ENCODE measurements around the gene SPOCK1. TPM values are rescaled to one million over a fixed set of nuclear protein-coding genes. Genes with fewer than 3 reads are reported as not detected.

The SPOCK1 gene
- total and polyA plus RNA-seq, 2 experiments from 2014 or later: 8.2 to 10.5 TPM

DNA sequence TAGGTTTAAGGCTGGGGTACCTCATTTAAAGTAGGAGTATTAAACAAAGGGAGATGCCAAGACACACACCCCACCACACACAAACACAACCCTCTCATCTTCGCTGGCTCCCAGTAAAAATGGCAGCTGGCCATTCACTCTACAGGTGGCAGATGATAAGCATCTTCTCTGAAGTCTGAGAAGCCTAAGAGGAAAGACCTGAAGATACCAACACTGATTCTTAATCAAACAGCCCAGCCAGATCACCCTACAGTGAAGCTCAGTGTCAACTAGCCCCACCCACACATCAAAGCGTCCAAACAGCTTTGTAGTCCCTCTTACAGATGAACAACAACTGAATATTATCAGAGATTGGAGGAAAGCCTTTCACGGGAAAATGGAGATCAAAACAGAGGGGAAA is 59.5 kb downstream of the SPOCK1 start (continued):
- TF ChIP-seq, protein P1, sequence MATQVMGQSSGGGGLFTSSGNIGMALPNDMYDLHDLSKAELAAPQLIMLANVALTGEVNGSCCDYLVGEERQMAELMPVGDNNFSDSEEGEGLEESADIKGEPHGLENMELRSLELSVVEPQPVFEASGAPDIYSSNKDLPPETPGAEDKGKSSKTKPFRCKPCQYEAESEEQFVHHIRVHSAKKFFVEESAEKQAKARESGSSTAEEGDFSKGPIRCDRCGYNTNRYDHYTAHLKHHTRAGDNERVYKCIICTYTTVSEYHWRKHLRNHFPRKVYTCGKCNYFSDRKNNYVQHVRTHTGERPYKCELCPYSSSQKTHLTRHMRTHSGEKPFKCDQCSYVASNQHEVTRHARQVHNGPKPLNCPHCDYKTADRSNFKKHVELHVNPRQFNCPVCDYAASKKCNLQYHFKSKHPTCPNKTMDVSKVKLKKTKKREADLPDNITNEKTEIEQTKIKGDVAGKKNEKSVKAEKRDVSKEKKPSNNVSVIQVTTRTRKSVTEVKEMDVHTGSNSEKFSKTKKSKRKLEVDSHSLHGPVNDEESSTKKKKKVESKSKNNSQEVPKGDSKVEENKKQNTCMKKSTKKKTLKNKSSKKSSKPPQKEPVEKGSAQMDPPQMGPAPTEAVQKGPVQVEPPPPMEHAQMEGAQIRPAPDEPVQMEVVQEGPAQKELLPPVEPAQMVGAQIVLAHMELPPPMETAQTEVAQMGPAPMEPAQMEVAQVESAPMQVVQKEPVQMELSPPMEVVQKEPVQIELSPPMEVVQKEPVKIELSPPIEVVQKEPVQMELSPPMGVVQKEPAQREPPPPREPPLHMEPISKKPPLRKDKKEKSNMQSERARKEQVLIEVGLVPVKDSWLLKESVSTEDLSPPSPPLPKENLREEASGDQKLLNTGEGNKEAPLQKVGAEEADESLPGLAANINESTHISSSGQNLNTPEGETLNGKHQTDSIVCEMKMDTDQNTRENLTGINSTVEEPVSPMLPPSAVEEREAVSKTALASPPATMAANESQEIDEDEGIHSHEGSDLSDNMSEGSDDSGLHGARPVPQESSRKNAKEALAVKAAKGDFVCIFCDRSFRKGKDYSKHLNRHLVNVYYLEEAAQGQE (IDR thresholded peaks at IDR 0.05; ENCODE audit: unreplicated experiment): no peak
- TF ChIP-seq STAT1 (IDR thresholded peaks at IDR 0.05; ENCODE audit: unreplicated experiment) (no peak), CREB1 (CRISPR knock-in tag; IDR thresholded peaks at IDR 0.05; ENCODE audit: low read depth) (no peak), EZH2phosphoT487 (IDR thresholded peaks at IDR 0.05; ENCODE audit: unreplicated experiment) (no peak)

DNA sequence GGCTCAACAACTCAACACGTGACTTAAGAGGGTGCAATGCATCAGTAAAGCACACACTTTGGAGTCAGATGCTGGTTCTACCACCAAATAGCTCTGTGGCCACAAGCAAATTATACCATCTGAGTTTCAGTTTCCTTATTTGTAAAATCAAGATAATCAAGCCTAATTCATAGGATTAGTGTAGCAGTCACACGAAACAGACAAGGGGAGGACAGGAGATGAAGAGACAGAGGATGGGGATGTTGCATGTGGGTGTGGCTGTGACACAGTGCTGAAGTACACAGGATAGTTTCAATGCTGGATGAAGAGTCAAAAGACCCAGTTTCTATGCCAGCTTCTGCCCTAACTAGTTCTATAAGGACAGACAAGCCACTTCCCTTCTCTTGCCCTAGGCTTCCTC is 60.2 kb downstream of the SPOCK1 start:
- no peak for ATAC-seq
- H3K9me2 ChIP-seq (ENCODE audit: insufficient read depth): 0 out of 2 replicates have a peak, but pooled peaks cover 6% of the 10 kb centered on the region
- no peaks in the 10 kb centered on the region for H3K27me3 ChIP-seq (ENCODE audit: insufficient read depth)
- Mint-ChIP-seq H3K36me3 (ENCODE audit: low read depth) (no peaks in the 10 kb centered on the region), H3K27ac (no peak overlapping the region), H3K4me1 (no peaks in the 10 kb centered on the region), H3K27me3 (ENCODE audit: insufficient read depth, low read depth, poor library complexity) (no peaks in the 10 kb centered on the region), H3K4me3 (no peak overlapping the region), H3K9me3 (no peaks in the 10 kb centered on the region; the same call in 2 of the 3 replicates)
- DNase-seq (ENCODE audit: low spot score): no peak
- no peaks in the 10 kb centered on the region for H3K36me3 ChIP-seq (ENCODE audit: insufficient read depth)
- H3F3A ChIP-seq (replicated peaks; ENCODE audit: low read depth): no peaks in the 10 kb centered on the region
- no peaks in the 10 kb centered on the region for H3K4me1 ChIP-seq (ENCODE audit: insufficient read depth)
- no peak overlapping the region for H3K4me3 ChIP-seq
- 0 out of 2 replicates have a peak, but pooled peaks cover 4% of the 10 kb centered on the region for H4K20me1 ChIP-seq (replicated peaks; ENCODE audit: insufficient read depth)
- no peak overlapping the region for H3K27ac ChIP-seq (ENCODE audit: low read depth)
- no peak overlapping the region for H3K4me2 ChIP-seq
- no peaks in the 10 kb centered on the region for H3K79me2 ChIP-seq (replicated peaks; ENCODE audit: insufficient read depth)
- H2AFZ ChIP-seq: no peak overlapping the region
- TF ChIP-seq EZH2phosphoT487 (IDR thresholded peaks at IDR 0.05; ENCODE audit: unreplicated experiment) (no peak), EZH2 (IDR thresholded peaks at IDR 0.05; ENCODE audit: low read depth, unreplicated experiment) (no peak), ZNF331 (CRISPR knock-in tag; IDR thresholded peaks at IDR 0.05; ENCODE audit: low read depth) (no peak), JUNB (IDR thresholded peaks at IDR 0.05; ENCODE audit: unreplicated experiment) (no peak), NANOG (IDR thresholded peaks at IDR 0.05; ENCODE audit: borderline replicate concordance) (no peak)
- TF ChIP-seq, protein P1 (IDR thresholded peaks at IDR 0.05; ENCODE audit: unreplicated experiment): no peak
- TF ChIP-seq, protein P2, sequence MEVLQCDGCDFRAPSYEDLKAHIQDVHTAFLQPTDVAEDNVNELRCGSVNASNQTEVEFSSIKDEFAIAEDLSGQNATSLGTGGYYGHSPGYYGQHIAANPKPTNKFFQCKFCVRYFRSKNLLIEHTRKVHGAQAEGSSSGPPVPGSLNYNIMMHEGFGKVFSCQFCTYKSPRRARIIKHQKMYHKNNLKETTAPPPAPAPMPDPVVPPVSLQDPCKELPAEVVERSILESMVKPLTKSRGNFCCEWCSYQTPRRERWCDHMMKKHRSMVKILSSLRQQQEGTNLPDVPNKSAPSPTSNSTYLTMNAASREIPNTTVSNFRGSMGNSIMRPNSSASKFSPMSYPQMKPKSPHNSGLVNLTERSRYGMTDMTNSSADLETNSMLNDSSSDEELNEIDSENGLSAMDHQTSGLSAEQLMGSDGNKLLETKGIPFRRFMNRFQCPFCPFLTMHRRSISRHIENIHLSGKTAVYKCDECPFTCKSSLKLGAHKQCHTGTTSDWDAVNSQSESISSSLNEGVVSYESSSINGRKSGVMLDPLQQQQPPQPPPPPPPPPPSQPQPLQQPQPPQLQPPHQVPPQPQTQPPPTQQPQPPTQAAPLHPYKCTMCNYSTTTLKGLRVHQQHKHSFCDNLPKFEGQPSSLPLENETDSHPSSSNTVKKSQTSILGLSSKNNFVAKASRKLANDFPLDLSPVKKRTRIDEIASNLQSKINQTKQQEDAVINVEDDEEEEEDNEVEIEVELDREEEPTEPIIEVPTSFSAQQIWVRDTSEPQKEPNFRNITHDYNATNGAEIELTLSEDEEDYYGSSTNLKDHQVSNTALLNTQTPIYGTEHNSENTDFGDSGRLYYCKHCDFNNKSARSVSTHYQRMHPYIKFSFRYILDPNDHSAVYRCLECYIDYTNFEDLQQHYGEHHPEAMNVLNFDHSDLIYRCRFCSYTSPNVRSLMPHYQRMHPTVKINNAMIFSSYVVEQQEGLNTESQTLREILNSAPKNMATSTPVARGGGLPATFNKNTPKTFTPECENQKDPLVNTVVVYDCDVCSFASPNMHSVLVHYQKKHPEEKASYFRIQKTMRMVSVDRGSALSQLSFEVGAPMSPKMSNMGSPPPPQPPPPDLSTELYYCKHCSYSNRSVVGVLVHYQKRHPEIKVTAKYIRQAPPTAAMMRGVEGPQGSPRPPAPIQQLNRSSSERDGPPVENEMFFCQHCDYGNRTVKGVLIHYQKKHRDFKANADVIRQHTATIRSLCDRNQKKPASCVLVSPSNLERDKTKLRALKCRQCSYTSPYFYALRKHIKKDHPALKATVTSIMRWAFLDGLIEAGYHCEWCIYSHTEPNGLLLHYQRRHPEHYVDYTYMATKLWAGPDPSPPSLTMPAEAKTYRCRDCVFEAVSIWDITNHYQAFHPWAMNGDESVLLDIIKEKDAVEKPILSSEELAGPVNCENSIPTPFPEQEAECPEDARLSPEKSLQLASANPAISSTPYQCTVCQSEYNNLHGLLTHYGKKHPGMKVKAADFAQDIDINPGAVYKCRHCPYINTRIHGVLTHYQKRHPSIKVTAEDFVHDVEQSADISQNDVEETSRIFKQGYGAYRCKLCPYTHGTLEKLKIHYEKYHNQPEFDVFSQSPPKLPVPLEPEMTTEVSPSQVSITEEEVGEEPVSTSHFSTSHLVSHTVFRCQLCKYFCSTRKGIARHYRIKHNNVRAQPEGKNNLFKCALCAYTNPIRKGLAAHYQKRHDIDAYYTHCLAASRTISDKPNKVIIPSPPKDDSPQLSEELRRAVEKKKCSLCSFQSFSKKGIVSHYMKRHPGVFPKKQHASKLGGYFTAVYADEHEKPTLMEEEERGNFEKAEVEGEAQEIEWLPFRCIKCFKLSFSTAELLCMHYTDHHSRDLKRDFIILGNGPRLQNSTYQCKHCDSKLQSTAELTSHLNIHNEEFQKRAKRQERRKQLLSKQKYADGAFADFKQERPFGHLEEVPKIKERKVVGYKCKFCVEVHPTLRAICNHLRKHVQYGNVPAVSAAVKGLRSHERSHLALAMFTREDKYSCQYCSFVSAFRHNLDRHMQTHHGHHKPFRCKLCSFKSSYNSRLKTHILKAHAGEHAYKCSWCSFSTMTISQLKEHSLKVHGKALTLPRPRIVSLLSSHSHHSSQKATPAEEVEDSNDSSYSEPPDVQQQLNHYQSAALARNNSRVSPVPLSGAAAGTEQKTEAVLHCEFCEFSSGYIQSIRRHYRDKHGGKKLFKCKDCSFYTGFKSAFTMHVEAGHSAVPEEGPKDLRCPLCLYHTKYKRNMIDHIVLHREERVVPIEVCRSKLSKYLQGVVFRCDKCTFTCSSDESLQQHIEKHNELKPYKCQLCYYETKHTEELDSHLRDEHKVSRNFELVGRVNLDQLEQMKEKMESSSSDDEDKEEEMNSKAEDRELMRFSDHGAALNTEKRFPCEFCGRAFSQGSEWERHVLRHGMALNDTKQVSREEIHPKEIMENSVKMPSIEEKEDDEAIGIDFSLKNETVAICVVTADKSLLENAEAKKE (CRISPR knock-in tag; IDR thresholded peaks at IDR 0.05): no peak
- TF ChIP-seq, protein P3, sequence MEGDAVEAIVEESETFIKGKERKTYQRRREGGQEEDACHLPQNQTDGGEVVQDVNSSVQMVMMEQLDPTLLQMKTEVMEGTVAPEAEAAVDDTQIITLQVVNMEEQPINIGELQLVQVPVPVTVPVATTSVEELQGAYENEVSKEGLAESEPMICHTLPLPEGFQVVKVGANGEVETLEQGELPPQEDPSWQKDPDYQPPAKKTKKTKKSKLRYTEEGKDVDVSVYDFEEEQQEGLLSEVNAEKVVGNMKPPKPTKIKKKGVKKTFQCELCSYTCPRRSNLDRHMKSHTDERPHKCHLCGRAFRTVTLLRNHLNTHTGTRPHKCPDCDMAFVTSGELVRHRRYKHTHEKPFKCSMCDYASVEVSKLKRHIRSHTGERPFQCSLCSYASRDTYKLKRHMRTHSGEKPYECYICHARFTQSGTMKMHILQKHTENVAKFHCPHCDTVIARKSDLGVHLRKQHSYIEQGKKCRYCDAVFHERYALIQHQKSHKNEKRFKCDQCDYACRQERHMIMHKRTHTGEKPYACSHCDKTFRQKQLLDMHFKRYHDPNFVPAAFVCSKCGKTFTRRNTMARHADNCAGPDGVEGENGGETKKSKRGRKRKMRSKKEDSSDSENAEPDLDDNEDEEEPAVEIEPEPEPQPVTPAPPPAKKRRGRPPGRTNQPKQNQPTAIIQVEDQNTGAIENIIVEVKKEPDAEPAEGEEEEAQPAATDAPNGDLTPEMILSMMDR (conservative IDR thresholded peaks at IDR 0.05; ENCODE audit: low read depth in 2 of 2): no peak

Measured in GM23338 (cell line).